ENCODE measurements around the gene KRT15. TPM values are rescaled to one million over a fixed set of nuclear protein-coding genes. Genes with fewer than 3 reads are reported as not detected.

Gene KRT15
- polyA plus RNA-seq, 3 donors, result 0.03 TPM; not detected in 2

- peaks cover 14% of the 10 kb centered on the region for H3K4me1 Mint-ChIP-seq
- Histone ChIP-seq H3K27me3 (ENCODE audit: control insufficient read depth in 2 of 2, insufficient read depth in 2 of 2, low read length in 2 of 2) (peaks cover 17 to 40% of the 10 kb centered on the region in 2 donors), H2AFZ (ENCODE audit: insufficient read depth, low read depth, low read length, poor library complexity, severe bottlenecking) (no peak overlapping the region), H3K4me1 (ENCODE audit: control insufficient read depth in 1 of 2, insufficient read depth in 2 of 2, low read length in 2 of 2) (peaks cover 15 to 21% of the 10 kb centered on the region in 2 donors), H3K9me3 (replicated peaks in 1 of 2; ENCODE audit: control insufficient read depth in 1 of 2, insufficient read depth in 1 of 2, low read length in 2 of 2) (peaks cover 0 to 21% of the 10 kb centered on the region in 2 donors), H4K20me1 (ENCODE audit: insufficient read depth, low read length) (no peaks in the 10 kb centered on the region), H3K4me3 (replicated peaks in 1 of 3; ENCODE audit: low read depth in 2 of 3, low read length in 3 of 3) (no peak overlapping the region), H3K79me2 (ENCODE audit: insufficient read depth, low read length) (no peaks in the 10 kb centered on the region), H3K27ac (ENCODE audit: low read depth in 1 of 2, low read length in 2 of 2) (no peak overlapping the region), H3K36me3 (replicated peaks in 1 of 2; ENCODE audit: control insufficient read depth in 1 of 2, insufficient read depth in 2 of 2, low read length in 2 of 2) (no peaks in the 10 kb centered on the region), H3K4me2 (replicated peaks; ENCODE audit: extremely low read depth, low read length, poor library complexity, severe bottlenecking) (no peak overlapping the region), H3K9ac (ENCODE audit: insufficient read depth, low read length, poor library complexity, severe bottlenecking) (no peak overlapping the region)
- no peak for DNase-seq
- peaks cover 2 to 3% of the 10 kb centered on the region in 2 donors for H3K36me3 Mint-ChIP-seq
- intact Hi-C loops (cut with micrococcal nuclease), result no loop called here
- TF ChIP-seq, protein P1, sequence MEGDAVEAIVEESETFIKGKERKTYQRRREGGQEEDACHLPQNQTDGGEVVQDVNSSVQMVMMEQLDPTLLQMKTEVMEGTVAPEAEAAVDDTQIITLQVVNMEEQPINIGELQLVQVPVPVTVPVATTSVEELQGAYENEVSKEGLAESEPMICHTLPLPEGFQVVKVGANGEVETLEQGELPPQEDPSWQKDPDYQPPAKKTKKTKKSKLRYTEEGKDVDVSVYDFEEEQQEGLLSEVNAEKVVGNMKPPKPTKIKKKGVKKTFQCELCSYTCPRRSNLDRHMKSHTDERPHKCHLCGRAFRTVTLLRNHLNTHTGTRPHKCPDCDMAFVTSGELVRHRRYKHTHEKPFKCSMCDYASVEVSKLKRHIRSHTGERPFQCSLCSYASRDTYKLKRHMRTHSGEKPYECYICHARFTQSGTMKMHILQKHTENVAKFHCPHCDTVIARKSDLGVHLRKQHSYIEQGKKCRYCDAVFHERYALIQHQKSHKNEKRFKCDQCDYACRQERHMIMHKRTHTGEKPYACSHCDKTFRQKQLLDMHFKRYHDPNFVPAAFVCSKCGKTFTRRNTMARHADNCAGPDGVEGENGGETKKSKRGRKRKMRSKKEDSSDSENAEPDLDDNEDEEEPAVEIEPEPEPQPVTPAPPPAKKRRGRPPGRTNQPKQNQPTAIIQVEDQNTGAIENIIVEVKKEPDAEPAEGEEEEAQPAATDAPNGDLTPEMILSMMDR (IDR thresholded peaks at IDR 0.05), result no peak
- no peak overlapping the region for H3K4me3 Mint-ChIP-seq
- peaks cover 0 to 11% (median 5%) of the 10 kb centered on the region in 7 donors for H3K9me3 Mint-ChIP-seq
- H3K27me3 Mint-ChIP-seq (ENCODE audit: low read depth in 3 of 3), result peaks cover 38 to 50% (median 41%) of the 10 kb centered on the region in 3 donors
- WGBS (ENCODE audit: insufficient coverage), result 90% methylated on average over 19 of the region's 19 CpGs
- peak overlapping the region in 1 of 7 donors; percentile 43 for H3K27ac Mint-ChIP-seq
These were observed 5.1 kb upstream of the KRT15 start for GRCh38 chr17:41523787-41524186.

GRCh38 chr17:41523225-41523593, 4.5 kb upstream of the KRT15 start:
- peaks cover 32 to 47% (median 35%) of the 10 kb centered on the region in 3 donors for H3K27me3 Mint-ChIP-seq (ENCODE audit: low read depth in 3 of 3)
- Histone ChIP-seq H3K4me2 (replicated peaks; ENCODE audit: extremely low read depth, low read length, poor library complexity, severe bottlenecking) (no peak overlapping the region), H4K20me1 (ENCODE audit: insufficient read depth, low read length) (no peaks in the 10 kb centered on the region), H3K27me3 (ENCODE audit: control insufficient read depth in 2 of 2, insufficient read depth in 2 of 2, low read length in 2 of 2) (peaks cover 13 to 35% of the 10 kb centered on the region in 2 donors), H3K36me3 (replicated peaks in 1 of 2; ENCODE audit: control insufficient read depth in 1 of 2, insufficient read depth in 2 of 2, low read length in 2 of 2) (no peaks in the 10 kb centered on the region), H3K9me3 (replicated peaks in 1 of 2; ENCODE audit: control insufficient read depth in 1 of 2, insufficient read depth in 1 of 2, low read length in 2 of 2) (peaks cover 0 to 17% of the 10 kb centered on the region in 2 donors), H3K27ac (ENCODE audit: low read depth in 1 of 2, low read length in 2 of 2) (no peak overlapping the region), H3K4me3 (replicated peaks in 1 of 3; ENCODE audit: low read depth in 2 of 3, low read length in 3 of 3) (no peak overlapping the region), H3K9ac (ENCODE audit: insufficient read depth, low read length, poor library complexity, severe bottlenecking) (no peak overlapping the region), H2AFZ (ENCODE audit: insufficient read depth, low read depth, low read length, poor library complexity, severe bottlenecking) (no peak overlapping the region), H3K4me1 (ENCODE audit: control insufficient read depth in 1 of 2, insufficient read depth in 2 of 2, low read length in 2 of 2) (peaks cover 15 to 21% of the 10 kb centered on the region in 2 donors), H3K79me2 (ENCODE audit: insufficient read depth, low read length) (no peaks in the 10 kb centered on the region)
- H3K27ac Mint-ChIP-seq, result no peak overlapping the region
- DNase-seq, result no peak
- intact Hi-C loops (cut with micrococcal nuclease), result no loop called here
- WGBS (ENCODE audit: insufficient coverage), result no CpG with 5 or more reads among the region's 4 CpGs
- TF ChIP-seq, protein P1 (IDR thresholded peaks at IDR 0.05), result no peak
- no peaks in the 10 kb centered on the region for H3K36me3 Mint-ChIP-seq
- peaks cover 12% of the 10 kb centered on the region for H3K4me1 Mint-ChIP-seq
- peaks cover 0 to 11% (median 2%) of the 10 kb centered on the region in 7 donors for H3K9me3 Mint-ChIP-seq
- H3K4me3 Mint-ChIP-seq, result no peak overlapping the region
